Mucosa of stomach (tissue), 1 donor: ENCODE results near the gene DOHH.
"Not testable (repeated sequence)": the region's sequence is repeated elsewhere in the genome, so short reads cannot be mapped to it uniquely, and the experiment has no call there.

Source experiments
- H3K27me3 ChIP-seq: one replicate; pipeline ENCODE4 v1.7.0; 2013; ENCODE audit warnings: mild to moderate bottlenecking, low read length; ENCODE audit not compliant: control insufficient read depth, insufficient read depth
- H3K36me3 ChIP-seq: one replicate; pipeline ENCODE4 v1.7.0; 2013; ENCODE audit warnings: low read length; ENCODE audit not compliant: control insufficient read depth, insufficient read depth
- H3K4me1 ChIP-seq: one replicate; pipeline ENCODE4 v1.7.0; 2013; ENCODE audit warnings: mild to moderate bottlenecking, low read length; ENCODE audit not compliant: control insufficient read depth, insufficient read depth
- H3K4me3 ChIP-seq: one replicate; pipeline ENCODE4 v1.7.0; 2013; ENCODE audit warnings: low read length
- H3K9ac ChIP-seq: one replicate; pipeline ENCODE4 v1.7.0; 2013; ENCODE audit warnings: mild to moderate bottlenecking, low read length, moderate library complexity
- H3K9me3 ChIP-seq: one replicate; pipeline ENCODE4 v1.7.0; 2013; ENCODE audit warnings: mild to moderate bottlenecking, low read length, moderate library complexity; ENCODE audit not compliant: control insufficient read depth
- donor health status: Pancreatic carcinoma.

Gene DOHH

DNA sequence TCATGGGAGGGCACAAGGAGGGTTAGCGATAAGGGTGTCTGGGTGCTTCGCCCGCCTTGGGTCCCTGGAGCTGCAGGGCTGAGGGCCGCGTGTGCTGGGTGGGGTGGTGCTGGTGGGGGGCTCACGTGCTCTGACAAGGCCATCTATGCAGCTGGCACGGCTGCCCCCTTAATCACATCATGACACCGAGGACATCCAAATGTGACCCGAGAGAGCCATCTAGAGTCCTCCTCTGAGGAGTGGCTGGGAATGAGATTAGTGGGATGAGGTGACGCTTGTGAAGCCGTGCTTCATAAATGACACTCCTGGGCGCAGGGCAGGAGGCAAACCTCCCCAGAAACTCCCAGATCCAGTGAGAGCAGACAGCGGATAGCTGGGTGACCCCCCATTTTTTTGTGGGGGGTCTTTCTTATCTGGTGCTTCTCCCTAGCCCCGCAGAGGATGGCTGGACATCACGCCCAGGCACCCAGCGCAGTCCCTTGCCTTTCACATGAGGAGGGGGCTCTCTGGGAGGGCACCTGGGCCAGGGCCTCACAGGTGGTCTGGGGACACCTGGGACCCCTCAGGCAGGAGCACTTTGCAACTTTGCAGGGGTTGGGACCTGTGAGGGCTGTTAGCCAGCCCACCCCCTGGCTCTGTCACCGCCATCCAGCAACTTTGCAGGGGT is 12.2 kb upstream of the DOHH start:
- H3K9ac ChIP-seq, result no peak overlapping the region
- H3K4me1 ChIP-seq, result peaks cover 17% of the 10 kb centered on the region

DNA sequence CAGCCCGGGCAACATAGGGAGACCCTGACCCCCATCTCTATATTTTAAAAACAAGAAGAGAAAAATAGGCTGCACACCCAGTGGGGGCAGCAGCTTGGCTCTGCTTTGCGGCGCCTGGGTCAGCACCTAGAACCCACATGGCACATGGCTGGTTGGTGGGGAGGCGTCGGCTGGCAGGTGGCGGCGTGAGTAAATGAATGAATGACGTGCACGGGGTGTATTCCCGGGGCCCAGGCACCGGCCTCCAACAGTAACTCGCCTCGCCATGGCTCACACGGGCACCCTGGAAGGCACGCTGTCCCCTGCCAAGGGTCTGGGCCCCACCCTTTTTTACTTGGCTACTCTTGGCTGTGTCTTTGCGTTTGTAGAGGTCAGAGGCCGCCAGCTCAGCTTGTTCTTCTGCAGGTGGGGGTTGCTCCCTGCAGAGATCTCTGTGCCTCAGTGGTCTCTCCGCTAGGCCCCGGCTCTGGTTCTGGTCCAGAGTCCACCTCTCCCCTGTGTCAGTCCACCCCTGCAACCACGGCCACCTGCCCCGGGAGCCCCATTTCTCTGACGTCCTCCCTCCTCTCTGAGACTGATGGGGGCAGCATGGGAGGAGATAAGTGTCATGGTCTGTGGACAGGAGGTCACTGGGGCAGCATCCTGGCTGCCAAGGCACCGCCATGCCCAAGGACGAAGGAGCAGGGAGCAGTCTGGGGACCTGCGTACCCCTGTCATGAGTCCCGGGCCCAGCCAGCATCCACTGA is 11.2 kb upstream of the DOHH start:
- peaks cover 12% of the 10 kb centered on the region for H3K4me1 ChIP-seq
- no peaks in the 10 kb centered on the region for H3K36me3 ChIP-seq
- H3K4me3 ChIP-seq, result no peak overlapping the region
- no peaks in the 10 kb centered on the region for H3K9me3 ChIP-seq
- H3K27me3 ChIP-seq, result no peaks in the 10 kb centered on the region
- H3K9ac ChIP-seq, result no peak overlapping the region

More for the DNA sequence above, 12.2 kb upstream of the DOHH start:
- H3K27me3 ChIP-seq, result no peaks in the 10 kb centered on the region
- H3K36me3 ChIP-seq, result no peaks in the 10 kb centered on the region
- H3K9me3 ChIP-seq, result no peaks in the 10 kb centered on the region
- H3K4me3 ChIP-seq, result no peak overlapping the region

- Histone ChIP-seq H3K9ac (no peak overlapping the region), H3K4me1 (peaks cover 4% of the 10 kb centered on the region), H3K27me3 (no peaks in the 10 kb centered on the region), H3K4me3 (no peak overlapping the region), H3K36me3 (no peaks in the 10 kb centered on the region), H3K9me3 (no peaks in the 10 kb centered on the region)
Measured at GRCh38 chr19:3510727-3511126, 10.3 kb upstream of the DOHH start.

DNA sequence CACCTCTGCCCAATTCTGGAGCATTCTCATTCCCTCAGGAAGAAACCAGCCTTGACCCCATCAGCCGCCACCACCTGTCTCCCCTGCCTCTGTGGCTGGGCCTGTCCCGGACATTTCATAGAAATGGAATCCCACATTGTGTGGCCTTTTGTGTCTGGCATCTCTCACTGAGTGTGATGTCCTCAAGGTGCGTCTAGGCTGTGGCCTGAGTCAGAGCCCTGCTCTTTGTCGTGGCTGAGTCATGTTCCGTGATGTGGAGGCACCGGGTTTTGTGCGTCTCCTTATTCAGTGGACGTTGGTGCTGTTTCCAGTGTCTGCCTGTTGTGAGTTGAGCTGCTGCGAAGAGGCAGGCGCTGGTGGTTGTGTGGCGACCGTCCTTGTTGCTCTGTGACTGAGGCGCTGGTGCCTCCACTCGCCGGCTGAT is 9.1 kb upstream of the DOHH start:
- H3K9ac ChIP-seq, result no peak overlapping the region
- H3K27me3 ChIP-seq, result no peaks in the 10 kb centered on the region
- peaks cover 4% of the 10 kb centered on the region for H3K4me1 ChIP-seq
- H3K36me3 ChIP-seq, result no peaks in the 10 kb centered on the region
- no peak overlapping the region for H3K4me3 ChIP-seq
- H3K9me3 ChIP-seq, result no peaks in the 10 kb centered on the region

- H3K4me1 ChIP-seq, result peaks cover 4% of the 10 kb centered on the region
- no peaks in the 10 kb centered on the region for H3K36me3 ChIP-seq
- no peaks in the 10 kb centered on the region for H3K9me3 ChIP-seq
- H3K9ac ChIP-seq, result no peak overlapping the region
- no peaks in the 10 kb centered on the region for H3K27me3 ChIP-seq
- no peak overlapping the region for H3K4me3 ChIP-seq
Measured at GRCh38 chr19:3508771-3509535, 8.5 kb upstream of the DOHH start.

DNA sequence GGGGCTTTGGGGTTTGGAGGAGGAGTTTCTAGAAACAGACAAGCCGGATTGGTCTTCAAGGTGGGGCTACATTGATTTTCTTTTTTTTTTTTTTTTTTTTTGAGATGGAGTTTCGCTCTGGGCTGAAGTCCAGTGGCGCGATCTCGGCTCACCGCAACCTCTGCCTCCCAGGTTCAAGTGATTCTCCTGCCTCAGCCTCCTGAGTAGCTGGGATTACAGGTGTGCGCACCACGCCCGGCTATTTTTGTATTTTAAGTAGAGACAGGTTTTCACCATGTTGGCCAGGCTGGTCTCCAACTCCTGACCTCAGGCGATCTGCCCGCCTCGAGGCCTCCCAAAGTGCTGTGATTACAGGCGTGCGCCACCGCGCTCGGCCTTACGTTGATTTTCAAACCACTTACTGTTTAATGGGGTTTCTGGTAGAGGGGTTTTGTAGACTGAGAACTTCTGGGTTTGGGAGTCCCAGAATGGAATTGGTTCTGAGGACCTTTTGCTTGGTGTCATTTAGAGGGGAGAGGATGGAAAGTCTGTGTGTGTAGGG is 7.7 kb upstream of the DOHH start:
- H3K9me3 ChIP-seq, H3K4me1 ChIP-seq, H3K36me3 ChIP-seq, H3K27me3 ChIP-seq, H3K9ac ChIP-seq, H3K4me3 ChIP-seq: not testable (repeated sequence)

DNA sequence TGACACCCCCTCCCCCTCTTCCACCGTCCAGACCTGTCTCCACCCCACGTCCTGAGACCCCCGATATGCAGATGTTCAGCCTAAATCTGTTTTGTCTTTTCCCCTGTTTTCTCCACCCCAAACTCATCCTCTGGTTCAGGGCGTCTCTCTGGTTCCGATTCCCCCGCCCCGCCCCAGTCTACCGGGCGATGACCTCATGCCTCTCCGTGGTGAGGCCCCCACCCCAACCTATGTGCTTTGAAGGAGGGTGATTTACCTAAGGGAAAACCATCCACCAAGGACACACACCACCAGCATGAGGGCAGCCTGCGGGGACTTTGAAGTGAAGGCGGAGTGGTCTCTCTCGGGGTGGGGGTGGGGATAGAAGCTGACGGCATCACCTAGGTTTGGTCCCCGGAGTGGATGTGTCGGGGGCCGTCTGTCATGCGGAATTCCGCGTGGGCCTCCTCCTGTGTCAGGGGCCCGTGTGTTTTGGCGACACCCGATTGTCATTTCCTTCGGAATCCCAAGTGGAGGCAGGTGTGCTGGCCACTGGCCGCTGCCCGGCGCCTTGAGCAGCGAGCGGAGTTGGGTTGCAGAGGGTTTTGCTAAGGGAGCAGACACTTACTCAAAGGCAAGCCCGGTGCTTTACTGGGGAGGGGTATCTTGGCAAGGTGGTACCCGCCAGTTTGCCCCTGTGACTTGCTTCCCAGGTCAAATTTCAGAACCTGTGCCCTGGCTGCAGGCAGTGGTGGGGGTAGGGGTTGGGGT is 7.1 kb upstream of the DOHH start:
- no peaks in the 10 kb centered on the region for H3K9me3 ChIP-seq
- H3K4me1 ChIP-seq, result peaks cover 4% of the 10 kb centered on the region
- H3K36me3 ChIP-seq, result no peaks in the 10 kb centered on the region
- H3K9ac ChIP-seq, result peak overlapping the region; percentile 94
- H3K27me3 ChIP-seq, result no peaks in the 10 kb centered on the region
- H3K4me3 ChIP-seq, result peak overlapping the region; percentile 63

GRCh38 chr19:3506384-3507340 is 6.2 kb upstream of the DOHH start:
- Histone ChIP-seq H3K4me1 (peaks cover 2% of the 10 kb centered on the region), H3K9ac (peak overlapping the region; percentile 94), H3K9me3 (no peaks in the 10 kb centered on the region), H3K4me3 (peak overlapping the region; percentile 63), H3K27me3 (no peaks in the 10 kb centered on the region), H3K36me3 (no peaks in the 10 kb centered on the region)

DNA sequence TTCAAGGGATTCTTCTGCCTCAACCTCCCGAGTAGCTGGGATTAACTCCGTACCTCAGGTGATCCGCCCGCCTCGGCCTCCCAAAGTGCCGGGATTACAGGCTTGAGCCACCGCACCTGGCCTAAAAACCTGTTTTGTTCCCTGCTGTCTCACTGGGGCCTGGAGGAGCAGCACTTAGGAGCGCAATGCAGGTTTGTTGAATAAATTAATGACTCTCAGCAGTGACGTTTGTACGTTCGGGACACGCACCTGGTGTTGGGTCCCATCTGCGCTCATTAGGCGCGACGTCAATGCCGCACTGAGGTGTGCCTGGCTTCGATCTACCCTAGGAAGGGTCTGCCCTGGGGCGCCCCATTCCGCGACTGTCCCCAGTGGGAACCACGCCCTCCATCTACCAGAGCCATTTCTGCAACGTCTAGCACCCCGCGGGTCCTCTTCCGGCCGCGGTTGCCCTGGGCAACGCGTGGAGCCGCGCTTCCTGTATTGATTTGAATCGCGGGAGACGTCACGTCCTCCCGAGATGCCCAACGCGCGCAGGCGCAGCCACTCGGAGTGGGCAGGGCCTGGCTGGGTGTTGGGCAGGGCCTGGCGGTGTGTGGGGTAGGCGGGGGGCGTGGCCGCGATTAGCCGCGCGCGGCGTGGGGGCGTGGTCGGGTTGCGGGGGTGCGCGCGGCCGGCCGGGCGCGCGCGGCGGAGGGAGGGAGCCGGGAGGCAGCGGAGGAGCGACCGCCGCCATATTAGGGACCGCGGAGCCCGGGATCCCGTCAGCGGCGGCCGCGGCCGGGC is 5.3 kb upstream of the DOHH start, which contains the start of gene FZR1:
FZR1 (plus strand) TSS at position 714 of the 786 bp plus-strand sequence. CDS start 16,679 bp downstream, outside the sequence.
- no peaks in the 10 kb centered on the region for H3K27me3 ChIP-seq
- H3K4me1 ChIP-seq, result no peaks in the 10 kb centered on the region
- no peaks in the 10 kb centered on the region for H3K9me3 ChIP-seq
- H3K4me3 ChIP-seq, result peak within 1 kb of the TSS; percentile 63
- H3K9ac ChIP-seq, result peak within 1 kb of the TSS; percentile 94
- H3K36me3 ChIP-seq, result no peaks in the 10 kb centered on the region

GRCh38 chr19:3504735-3505134 is 4.3 kb upstream of the DOHH start:
- Histone ChIP-seq H3K27me3 (no peaks in the 10 kb centered on the region), H3K9ac (no peak overlapping the region), H3K36me3 (no peaks in the 10 kb centered on the region), H3K9me3 (no peaks in the 10 kb centered on the region), H3K4me3 (no peak overlapping the region), H3K4me1 (peaks cover 3% of the 10 kb centered on the region)
